ENCODE measurements around the gene WDR27.

Gene WDR27

DNA sequence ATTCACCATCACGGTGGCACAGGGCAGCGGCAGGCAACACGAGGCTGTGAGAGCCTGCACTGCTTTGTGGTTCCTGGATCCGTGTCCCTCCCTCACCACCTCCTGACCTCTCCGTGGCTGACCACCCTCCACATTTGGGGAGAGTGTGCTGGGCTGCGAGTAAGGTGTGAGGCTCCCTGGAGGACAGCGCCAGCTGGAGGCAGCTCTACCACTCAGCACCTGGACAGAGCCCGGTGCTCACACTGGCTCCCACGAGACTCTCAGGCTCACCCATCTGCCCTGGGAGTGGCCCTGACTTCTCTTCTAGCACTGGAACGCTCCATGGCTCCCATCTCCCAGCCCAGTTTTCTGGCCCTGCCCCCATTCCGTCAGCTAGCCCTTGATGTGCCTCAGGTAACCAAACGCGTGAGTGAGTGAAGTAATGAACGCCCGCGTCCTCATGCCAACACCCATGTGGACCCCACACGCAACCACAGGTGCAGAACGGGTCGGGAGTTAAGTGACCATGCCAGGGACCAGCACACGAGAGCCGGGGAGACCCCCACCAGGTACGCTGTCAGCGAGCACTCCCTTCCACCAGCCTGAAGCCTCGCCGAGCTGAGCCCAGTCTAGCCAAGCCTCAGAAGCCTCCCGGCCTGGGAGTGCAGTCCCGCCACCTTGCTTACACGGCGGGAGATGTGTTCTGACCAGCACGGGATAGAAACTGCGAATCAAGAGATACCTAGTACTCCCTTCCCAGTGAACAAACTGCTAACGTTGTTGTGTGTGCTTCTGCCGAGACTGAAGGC lies 137.2 kb downstream of the WDR27 start:
- DNase-seq (ENCODE audit: low read depth) = no peak

DNA sequence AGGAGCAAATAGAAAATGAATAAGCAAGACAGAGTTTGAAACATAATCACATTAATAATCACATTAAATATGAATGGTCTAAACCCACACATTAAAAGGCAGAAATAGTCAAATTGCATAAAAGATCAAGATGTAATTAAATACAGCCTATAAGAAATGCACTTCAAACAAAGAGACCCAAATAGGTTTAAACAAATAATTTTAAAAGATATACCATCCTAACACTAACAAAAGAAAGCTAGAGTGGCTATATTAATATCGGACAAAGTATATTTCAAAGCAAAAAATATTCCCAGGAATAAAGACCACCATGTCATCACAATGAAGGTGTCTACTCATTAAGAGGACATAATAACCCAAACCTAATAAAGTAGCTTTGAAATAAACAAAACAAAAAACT lies 140.2 kb downstream of the WDR27 start:
- DNase-seq (ENCODE audit: low read depth) = no peak

DNA sequence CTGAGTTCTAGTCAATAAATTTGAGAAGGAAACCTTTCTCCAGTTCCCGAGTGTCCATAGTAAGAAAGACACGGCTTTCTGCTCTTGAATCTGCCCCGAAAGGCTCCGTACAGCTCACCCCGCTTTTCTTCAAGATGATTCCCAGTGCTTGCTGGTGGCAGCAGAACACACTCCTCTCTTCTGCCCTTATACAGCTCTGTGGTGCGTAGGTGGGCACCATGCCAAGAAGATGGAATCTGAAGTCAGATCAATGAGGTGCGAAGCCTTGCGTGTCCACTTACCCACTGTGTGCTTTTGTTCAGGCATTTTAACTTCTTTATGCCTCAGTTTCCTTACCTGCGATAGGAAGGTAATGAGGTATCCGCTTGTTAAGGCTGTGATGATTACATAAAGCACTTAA lies 142.2 kb downstream of the WDR27 start:
- DNase-seq (ENCODE audit: low read depth) = no peak

- DNase-seq (ENCODE audit: low read depth) = no peak
Observed at GRCh38 chr6:169558774-169559441, 142.9 kb downstream of the WDR27 start.

GRCh38 chr6:169558378-169558773 lies 143.5 kb downstream of the WDR27 start:
- no peak for DNase-seq (ENCODE audit: low read depth)

DNA sequence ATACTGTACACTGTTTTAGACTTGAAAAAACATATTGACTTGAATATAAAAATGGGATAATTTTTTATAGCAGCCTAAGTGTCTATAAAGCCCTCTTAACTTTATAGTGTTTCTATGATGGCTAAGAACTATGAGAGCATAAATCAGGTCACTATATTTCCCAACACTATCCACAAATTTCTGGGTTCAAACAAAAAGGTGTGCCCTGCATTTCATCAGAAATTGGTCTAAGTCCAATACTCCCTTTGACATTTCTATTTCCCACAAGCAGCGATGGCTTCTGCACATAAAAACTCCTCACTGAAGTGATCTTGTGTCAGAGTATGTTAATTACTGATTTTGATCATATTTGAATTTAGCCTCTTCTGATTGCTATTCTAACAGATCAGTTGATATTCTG lies 143.9 kb downstream of the WDR27 start:
- DNase-seq (ENCODE audit: low read depth) = no peak

GRCh38 chr6:169556758-169557548 lies 144.9 kb downstream of the WDR27 start:
- DNase-seq (ENCODE audit: low read depth) = peak; percentile 25

DNA sequence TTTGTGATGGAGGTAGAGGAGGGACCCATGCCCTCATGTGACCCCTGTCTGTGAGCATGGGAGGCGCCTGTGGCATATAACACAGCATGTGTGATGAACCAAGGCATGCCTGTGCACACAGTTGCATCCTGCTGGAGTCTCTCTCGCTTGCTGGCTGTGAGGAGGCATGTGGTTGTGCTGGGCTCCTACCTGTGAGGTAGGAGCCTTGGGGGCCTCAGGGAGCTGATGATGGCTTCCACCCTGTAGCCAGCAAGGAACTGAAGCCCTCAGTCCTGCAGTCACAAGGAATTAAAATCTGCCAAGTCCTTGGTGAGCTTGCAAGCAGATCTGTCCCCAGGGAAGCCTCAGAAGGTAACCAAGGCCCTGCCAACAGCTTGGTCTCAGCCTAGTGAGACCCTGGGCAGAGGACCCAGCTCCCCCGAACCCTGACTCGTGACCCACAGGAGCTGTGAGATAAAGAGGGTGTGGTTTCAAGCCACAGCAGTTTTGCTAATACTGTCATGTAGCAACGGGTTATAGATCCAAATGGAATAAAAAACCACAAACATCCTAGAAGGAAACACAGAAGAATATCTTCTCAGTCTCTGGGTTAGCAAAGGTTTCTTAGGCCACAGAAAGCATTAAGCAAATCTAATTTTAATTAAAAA lies 145.7 kb downstream of the WDR27 start:
- no peak for DNase-seq (ENCODE audit: low read depth)

DNA sequence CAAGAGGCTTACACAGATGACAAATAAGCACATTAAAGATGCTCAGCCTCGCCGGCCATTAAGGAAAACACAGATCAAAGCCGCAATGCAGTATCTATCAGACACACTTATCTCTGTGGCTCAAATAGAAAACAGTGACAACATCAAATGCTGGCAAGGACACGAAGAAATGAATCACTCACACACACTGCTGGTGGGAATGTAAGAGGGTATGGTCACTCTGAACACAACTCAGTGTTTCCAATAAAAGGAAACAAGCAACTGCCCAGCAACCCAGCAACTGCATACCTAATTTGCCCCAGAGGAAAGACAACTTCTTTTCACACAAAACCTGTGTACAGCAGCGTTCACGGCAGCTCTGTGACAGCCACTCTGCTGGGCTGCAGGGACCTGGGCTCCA lies 155.8 kb downstream of the WDR27 start:
- DNase-seq (ENCODE audit: low read depth) = no peak

DNA sequence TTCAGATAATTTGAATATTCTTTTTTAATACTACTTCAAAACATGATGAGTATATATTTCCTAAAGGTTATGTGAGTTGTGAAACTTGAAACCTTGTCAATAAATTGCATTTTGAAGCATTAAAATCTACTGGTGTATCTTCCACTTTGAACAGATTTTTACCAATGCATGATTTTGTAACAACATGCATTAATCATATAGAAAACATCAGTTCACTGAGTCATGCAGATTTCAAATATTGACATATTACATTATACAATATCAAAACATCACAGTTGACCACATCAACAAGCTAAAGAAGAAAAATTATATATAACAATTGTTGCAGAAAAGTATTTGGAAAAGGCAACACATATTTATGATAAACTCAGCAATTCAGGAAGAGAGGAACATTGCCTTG lies 158.1 kb downstream of the WDR27 start:
- DNase-seq (ENCODE audit: low read depth) = no peak

GRCh38 chr6:169542491-169542890 lies 159.3 kb downstream of the WDR27 start:
- no peak for DNase-seq (ENCODE audit: low read depth)

DNA sequence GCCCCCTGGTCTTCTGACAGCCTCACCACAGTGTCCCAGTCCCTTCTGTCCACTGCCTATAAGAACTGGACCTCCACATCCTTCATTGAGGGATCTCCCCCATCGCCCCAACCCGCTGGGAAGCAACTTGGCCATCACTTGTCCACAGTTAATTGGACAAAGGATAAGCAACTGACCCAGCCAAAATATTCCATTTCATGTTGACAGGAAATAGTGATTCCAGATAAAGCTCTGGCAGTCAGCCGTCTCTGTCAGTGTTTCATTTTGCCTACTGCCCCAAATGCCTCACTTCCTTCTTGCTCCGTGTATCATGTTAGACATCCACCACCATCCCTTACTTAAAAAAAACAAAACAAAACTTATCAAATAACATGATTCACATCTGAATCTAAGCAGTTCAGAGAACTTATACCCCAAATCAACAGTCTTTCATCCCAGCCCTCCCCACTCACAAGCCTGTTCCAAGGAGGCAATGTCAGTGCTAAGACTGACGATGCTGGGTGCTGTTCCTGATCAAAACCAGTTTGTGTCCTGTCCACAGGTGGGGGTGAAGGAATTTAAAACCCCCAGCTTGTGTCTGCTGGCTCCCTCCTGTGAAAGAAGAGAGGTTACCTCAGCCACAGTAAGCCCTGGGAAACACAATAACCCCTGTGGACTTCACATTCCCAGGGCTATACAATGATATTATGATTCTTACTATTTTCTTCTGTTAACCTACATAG lies 162.5 kb downstream of the WDR27 start:
- no peak for DNase-seq (ENCODE audit: low read depth)

GRCh38 chr6:169536446-169537170 lies 165.2 kb downstream of the WDR27 start:
- no peak for DNase-seq (ENCODE audit: low read depth)

DNA sequence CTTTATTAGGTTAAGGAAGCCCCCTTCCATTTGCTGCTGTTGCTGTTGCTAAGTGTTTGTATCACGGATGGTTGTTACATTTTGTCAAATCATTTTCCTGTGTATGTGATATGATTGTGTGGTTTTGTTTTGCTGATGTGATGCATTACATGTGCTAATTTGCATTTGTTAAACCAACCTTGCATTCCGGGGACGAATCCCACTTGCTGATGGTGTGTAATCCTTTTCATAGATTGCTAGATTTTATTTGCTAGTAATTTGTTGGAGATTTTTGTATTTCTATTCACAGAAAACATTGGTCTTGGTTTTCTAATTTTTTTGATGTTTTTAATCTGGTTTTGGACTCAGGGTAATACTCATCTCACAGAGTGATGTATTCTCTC lies 167.8 kb downstream of the WDR27 start:
- DNase-seq (ENCODE audit: low read depth) = no peak

DNA sequence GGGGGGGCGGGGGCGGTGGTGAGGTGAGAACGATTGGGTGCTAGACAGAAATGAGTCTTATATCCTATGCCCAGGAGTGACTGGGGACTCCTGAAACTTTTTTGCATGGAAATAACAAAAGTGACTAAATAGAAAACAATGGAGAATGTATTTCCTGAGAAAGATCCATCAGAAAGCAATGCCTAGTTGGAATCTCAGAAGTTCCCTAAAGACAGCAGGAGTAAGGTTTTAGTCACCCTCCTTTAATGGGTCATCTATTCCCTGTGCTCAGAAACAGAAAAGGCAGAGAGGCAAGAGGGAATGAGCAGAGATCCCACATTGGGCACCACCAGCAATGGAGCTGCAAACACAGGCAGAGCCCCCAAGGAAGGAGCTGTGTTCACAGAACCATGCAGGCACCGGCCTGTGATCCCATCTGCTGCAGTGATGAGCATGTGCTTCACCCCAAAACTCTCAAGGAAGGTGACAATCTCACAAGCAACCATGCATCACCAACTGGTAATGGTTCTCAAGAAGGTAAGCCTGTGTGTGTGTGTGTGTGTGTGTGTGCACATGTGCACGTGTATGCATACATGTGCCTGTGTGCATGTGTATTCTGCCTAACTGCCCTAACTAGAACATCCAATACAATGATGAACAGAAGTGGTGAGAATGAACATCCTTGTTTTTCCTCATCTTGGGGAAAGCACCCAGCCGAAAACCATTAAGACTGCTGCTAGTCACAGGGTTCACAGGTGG lies 168.4 kb downstream of the WDR27 start:
- no peak for DNase-seq (ENCODE audit: low read depth)

DNA sequence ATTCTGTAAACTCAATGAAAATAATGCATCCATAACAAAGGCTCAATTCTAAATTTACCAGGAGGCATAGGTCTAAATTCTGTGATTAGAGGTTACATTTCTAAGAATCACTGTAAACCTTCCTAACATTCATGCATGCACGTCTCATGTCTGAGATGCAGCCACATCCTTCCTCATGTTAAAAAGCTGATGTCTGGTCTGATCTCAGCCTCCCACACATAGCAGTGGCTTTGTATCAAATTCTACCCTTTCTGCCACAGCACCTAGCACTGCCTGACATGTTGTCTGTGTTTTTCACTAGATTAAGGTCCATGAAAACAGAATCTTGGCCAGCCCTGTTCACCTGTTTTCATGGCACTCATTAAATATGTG lies 171.1 kb downstream of the WDR27 start:
- DNase-seq (ENCODE audit: low read depth) = no peak

- peak; percentile 9 for DNase-seq (ENCODE audit: low read depth)
Observed at GRCh38 chr6:169529931-169530751, 171.7 kb downstream of the WDR27 start.

DNA sequence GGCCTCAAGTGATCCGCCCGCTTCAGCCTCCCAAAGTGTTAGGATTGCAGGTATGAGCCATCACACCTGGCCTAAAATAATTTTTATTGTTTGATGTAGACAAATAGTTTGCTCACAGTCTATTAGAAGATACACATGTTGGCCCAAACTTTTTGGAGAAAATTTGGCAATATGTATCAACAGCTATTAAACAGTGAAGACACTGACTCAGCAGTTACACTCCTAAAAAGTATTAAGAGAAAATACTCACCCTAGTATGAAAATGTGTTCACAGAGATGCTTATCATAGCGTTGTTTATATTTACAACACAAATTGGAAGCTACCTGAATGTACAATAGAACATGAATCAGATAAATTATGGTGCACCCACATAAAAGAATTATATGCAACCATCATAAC lies 173.1 kb downstream of the WDR27 start:
- DNase-seq (ENCODE audit: low read depth) = no peak

GRCh38 chr6:169527306-169527705 lies 174.5 kb downstream of the WDR27 start:
- no peak for DNase-seq (ENCODE audit: low read depth)

DNA sequence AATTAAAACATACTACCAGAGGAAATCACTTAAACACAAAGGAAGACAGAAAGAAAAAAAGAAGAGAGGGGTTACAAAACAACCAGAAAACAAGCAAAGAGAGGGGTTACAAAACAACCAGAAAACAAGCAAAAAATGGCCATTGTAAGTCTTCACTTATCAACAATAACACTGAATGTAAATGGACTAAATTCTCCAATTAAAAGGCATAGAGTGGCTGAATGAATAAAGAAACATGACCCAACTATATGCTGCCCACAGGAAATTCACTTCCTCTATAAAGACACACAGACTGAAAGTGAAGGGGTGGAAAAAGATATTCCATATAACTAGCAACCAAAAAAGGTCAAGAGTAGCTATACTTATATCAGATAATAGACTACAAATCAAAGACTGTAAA lies 180.0 kb downstream of the WDR27 start:
- DNase-seq (ENCODE audit: low read depth) = no peak
